H9 (cell line): Measurements from ENCODE around the gene TSTD2. TPM values are rescaled to one million over a fixed set of nuclear protein-coding genes. Genes with fewer than 3 reads are reported as not detected.
"Not testable (repeated sequence)": the region's sequence is repeated elsewhere in the genome, so short reads cannot be mapped to it uniquely, and the experiment has no call there.

Source experiments
- DNase-seq: peaks from one replicate; pipeline ENCODE4 v3.0.0-alpha.2; 2017
- H2AFZ ChIP-seq: one replicate; pipeline ENCODE4 v1.6.1; 2013; ENCODE audit warnings: mild to moderate bottlenecking, low read length, control low read depth, moderate library complexity
- H2AK5ac ChIP-seq: 2 replicates; pipeline ENCODE4 v1.6.1; 2013; ENCODE audit warnings: low read length, control low read depth, mixed read lengths; ENCODE audit not compliant: insufficient read length
- H2BK120ac ChIP-seq: one replicate; pipeline ENCODE4 v1.6.1; 2013; ENCODE audit warnings: low read depth, mild to moderate bottlenecking, low read length, control low read depth, inconsistent platforms; ENCODE audit not compliant: poor library complexity, severe bottlenecking
- H2BK12ac ChIP-seq: 2 replicates; pipeline ENCODE4 v1.6.1; 2013; ENCODE audit warnings: low read length, control low read depth, mixed read lengths, low read depth; ENCODE audit not compliant: insufficient read length
- H2BK15ac ChIP-seq: 2 replicates; pipeline ENCODE4 v1.6.1; 2013; ENCODE audit warnings: low read depth, low read length, control low read depth
- H2BK20ac ChIP-seq: one replicate; pipeline ENCODE4 v1.6.1; 2013; ENCODE audit warnings: low read depth, mild to moderate bottlenecking, low read length, control low read depth, inconsistent platforms; ENCODE audit not compliant: poor library complexity, severe bottlenecking
- H2BK5ac ChIP-seq: 2 replicates; pipeline ENCODE4 v1.6.1; 2013; ENCODE audit warnings: low read length, control low read depth, mixed read lengths; ENCODE audit not compliant: insufficient read length
- H3K14ac ChIP-seq: 2 replicates; pipeline ENCODE4 v1.6.1; 2013; ENCODE audit warnings: low read length, control low read depth; ENCODE audit not compliant: insufficient read depth
- H3K18ac ChIP-seq: 2 replicates; pipeline ENCODE4 v1.6.1; 2013; ENCODE audit warnings: low read depth, mild to moderate bottlenecking, mixed read lengths, low read length, control low read depth; ENCODE audit not compliant: insufficient read length
- H3K23ac ChIP-seq: 2 replicates; pipeline ENCODE4 v1.6.1; 2013; ENCODE audit warnings: low read length, control low read depth, mixed read lengths, low read depth; ENCODE audit not compliant: insufficient read length
- H3K23me2 ChIP-seq: 2 replicates; pipeline ENCODE4 v1.6.1; 2013; ENCODE audit warnings: low read depth, mild to moderate bottlenecking, mixed read lengths, low read length, control low read depth; ENCODE audit not compliant: insufficient read length, poor library complexity, severe bottlenecking
- H3K27ac ChIP-seq: 2 replicates; pipeline ENCODE4 v1.5.1; 2013; ENCODE audit warnings: low read length, control low read depth, mixed read lengths, low read depth; ENCODE audit not compliant: insufficient read length
- H3K27me3 ChIP-seq: 2 replicates; pipeline ENCODE4 v1.6.1; 2013; ENCODE audit warnings: low read length, control low read depth, inconsistent platforms; ENCODE audit not compliant: insufficient read depth
- H3K4ac ChIP-seq: 2 replicates; pipeline ENCODE4 v1.6.1; 2013; ENCODE audit warnings: low read depth, mild to moderate bottlenecking, control low read depth, inconsistent platforms, low read length, moderate library complexity
- H3K4me1 ChIP-seq: 2 replicates; pipeline ENCODE4 v1.6.1; 2013; ENCODE audit warnings: low read length, control low read depth, inconsistent platforms; ENCODE audit not compliant: insufficient read depth
- H3K4me2 ChIP-seq: 2 replicates; pipeline ENCODE4 v1.6.1; 2013; ENCODE audit warnings: low read length, control low read depth, mixed read lengths; ENCODE audit not compliant: insufficient read length, insufficient read depth
- H3K56ac ChIP-seq: 2 replicates; pipeline ENCODE4 v1.6.1; 2013; ENCODE audit warnings: low read depth, mild to moderate bottlenecking, mixed read lengths, low read length, control low read depth; ENCODE audit not compliant: insufficient read length
- H3K79me1 ChIP-seq: 2 replicates; pipeline ENCODE4 v1.6.1; 2013; ENCODE audit warnings: low read depth, mild to moderate bottlenecking, moderate library complexity, low read length, control low read depth, inconsistent platforms; ENCODE audit not compliant: insufficient read depth, poor library complexity, severe bottlenecking
- H3K79me2 ChIP-seq: 2 replicates; pipeline ENCODE4 v1.6.1; 2013; ENCODE audit warnings: low read length, control low read depth, inconsistent platforms; ENCODE audit not compliant: insufficient read depth
- H3K9ac ChIP-seq: 2 replicates; pipeline ENCODE4 v1.6.1; 2013; ENCODE audit warnings: low read length, control low read depth, mixed read lengths; ENCODE audit not compliant: insufficient read length; ENCODE audit errors: extremely low read depth
- H3K9me3 ChIP-seq: one replicate; pipeline ENCODE4 v1.6.1; 2013; ENCODE audit warnings: low read depth, low read length, inconsistent platforms; ENCODE audit not compliant: control insufficient read depth
- H3T11ph ChIP-seq: one replicate; pipeline ENCODE4 v1.6.1; 2013; ENCODE audit warnings: mild to moderate bottlenecking, low read length, control low read depth, inconsistent platforms
- H4K20me1 ChIP-seq: one replicate; pipeline ENCODE4 v1.6.1; 2013; ENCODE audit not compliant: control insufficient read depth, insufficient read length, insufficient read depth
- H4K5ac ChIP-seq: 2 replicates; pipeline ENCODE4 v1.6.1; 2013; ENCODE audit warnings: low read depth, mild to moderate bottlenecking, mixed read lengths, low read length, control low read depth; ENCODE audit not compliant: insufficient read length
- H4K8ac ChIP-seq: replicated peaks from 2 replicates; pipeline ENCODE4 v1.6.1; 2013; ENCODE audit warnings: low read length, control low read depth, mixed read lengths, low read depth; ENCODE audit not compliant: insufficient read length
- H4K91ac ChIP-seq: 2 replicates; pipeline ENCODE4 v1.6.1; 2013; ENCODE audit warnings: low read depth, mild to moderate bottlenecking, moderate library complexity, mixed read lengths, low read length, control low read depth; ENCODE audit not compliant: insufficient read length
- H3K27ac Mint-ChIP-seq, 3 experiments: 2 replicates in 2 of 3; 3 replicates in 1 of 3; pipeline ENCODE4 v1.8.0; 2020 to 2021; ENCODE audit warnings: mixed read lengths in 3 of 3, mild to moderate bottlenecking in 1 of 3, moderate library complexity in 1 of 3
- H3K27me3 Mint-ChIP-seq: 2 replicates; pipeline ENCODE4 v1.8.0; 2021; ENCODE audit warnings: low read depth, mild to moderate bottlenecking, moderate library complexity, mixed read lengths
- H3K36me3 Mint-ChIP-seq, 3 experiments: 2 replicates in 2 of 3; 3 replicates in 1 of 3; pipeline ENCODE4 v1.8.0; 2020 to 2021; ENCODE audit warnings: low read depth in 3 of 3, mixed read lengths in 3 of 3; ENCODE audit not compliant: insufficient read depth in 1 of 3
- H3K4me1 Mint-ChIP-seq, 2 experiments: 2 replicates each; pipeline ENCODE4 v1.8.0; 2020; ENCODE audit warnings: mixed read lengths in 2 of 2
- H3K4me3 Mint-ChIP-seq, 2 experiments: 2 replicates in 1 of 2; 3 replicates in 1 of 2; pipeline ENCODE4 v1.8.0; 2020 to 2021; ENCODE audit warnings: mild to moderate bottlenecking in 2 of 2, mixed read lengths in 2 of 2, moderate library complexity in 1 of 2
- H3K9me3 Mint-ChIP-seq, 2 experiments: 2 replicates in 1 of 2; 3 replicates in 1 of 2; pipeline ENCODE4 v1.8.0; 2020; ENCODE audit warnings: mild to moderate bottlenecking in 2 of 2, mixed read lengths in 2 of 2, moderate library complexity in 1 of 2
- WGBS: extraction: QIAGEN DNeasy Blood & Tissue Kit; methylation state at CpG from one replicate; pipeline ENCODE4 v1.1.7; 2013; ENCODE audit warnings: missing lambda C conversion rate, low lambda C conversion rate, mixed read lengths; ENCODE audit not compliant: insufficient read length; ENCODE audit errors: extremely low coverage; 5-methylcytosine and 5-hydroxymethylcytosine counted together
- total RNA-seq: library from RNA; stranded (reverse); gene quantifications from 2 replicates; pipeline ENCODE4 v1.2.1, GENCODE V29; 2021

TSTD2 gene
- total RNA-seq, 1 experiment from 2014 or later, result 23.5 TPM

GRCh38 chr9:97584778-97585177 is 48.4 kb downstream of the TSTD2 start:
- not testable (repeated sequence) for H4K5ac ChIP-seq

GRCh38 chr9:97581590-97581989 is 51.6 kb downstream of the TSTD2 start:
- not testable (repeated sequence) for H3K9me3 Mint-ChIP-seq, H3K79me1 ChIP-seq, H3K27me3 Mint-ChIP-seq, H3K23ac ChIP-seq, H3K14ac ChIP-seq, H2AK5ac ChIP-seq, H3K9me3 ChIP-seq, H3K36me3 Mint-ChIP-seq, H2BK12ac ChIP-seq, H3K79me2 ChIP-seq, H3K27me3 ChIP-seq, H2AFZ ChIP-seq, H4K20me1 ChIP-seq, H3K4me1 ChIP-seq, H3K27ac Mint-ChIP-seq, H4K91ac ChIP-seq, H3K4ac ChIP-seq, H2BK5ac ChIP-seq, H4K8ac ChIP-seq, H3K9ac ChIP-seq, H2BK20ac ChIP-seq, H4K5ac ChIP-seq, H3K18ac ChIP-seq, H2BK120ac ChIP-seq, H3K4me2 ChIP-seq, DNase-seq, H3K4me3 Mint-ChIP-seq, H3K23me2 ChIP-seq, H2BK15ac ChIP-seq, H3K4me1 Mint-ChIP-seq, H3K56ac ChIP-seq, H3T11ph ChIP-seq, H3K27ac ChIP-seq
- no CpG with 5 or more reads among the region's 3 CpGs for WGBS

More at GRCh38 chr9:97584778-97585177, 48.4 kb downstream of the TSTD2 start:
- not testable (repeated sequence) for H3K56ac ChIP-seq, H3K23ac ChIP-seq, H4K20me1 ChIP-seq, H2BK12ac ChIP-seq, H3K9me3 ChIP-seq, H2BK15ac ChIP-seq, H3K4ac ChIP-seq, H3K79me2 ChIP-seq, H2BK5ac ChIP-seq, H3K27ac ChIP-seq, H3K27me3 ChIP-seq, H3K4me1 ChIP-seq, H4K91ac ChIP-seq, H3K4me3 Mint-ChIP-seq, H3K14ac ChIP-seq, H2BK20ac ChIP-seq, H3K4me1 Mint-ChIP-seq, H3K9ac ChIP-seq, H3K27me3 Mint-ChIP-seq, H3K18ac ChIP-seq, H3K23me2 ChIP-seq, H3K4me2 ChIP-seq, H2AK5ac ChIP-seq, H2BK120ac ChIP-seq, H2AFZ ChIP-seq, DNase-seq, H4K8ac ChIP-seq, H3T11ph ChIP-seq, H3K79me1 ChIP-seq, H3K27ac Mint-ChIP-seq
- Mint-ChIP-seq H3K36me3 (peaks cover 0 to 13% (median 9%) of the 10 kb centered on the region in 3 experiments; a peak in 4 of 7 replicates), H3K9me3 (peaks cover 5 to 11% of the 10 kb centered on the region in 2 experiments; a peak in 4 of 5 replicates)
- WGBS, result no CpG with 5 or more reads among the region's 2 CpGs
